ENCODE data around the gene RPL10A. TPM values are rescaled to one million over a fixed set of nuclear protein-coding genes. Genes with fewer than 3 reads are reported as not detected.

The RPL10A gene
- total RNA-seq, 2 experiments from 2014 or later = 1,239 to 1,245 TPM

- H3K4me3 Mint-ChIP-seq = no peak overlapping the region
- no peaks in the 10 kb centered on the region for H3K27me3 Mint-ChIP-seq
- peaks cover 59% of the 10 kb centered on the region for H3K36me3 Mint-ChIP-seq (ENCODE audit: low read depth)
- DNase-seq = no peak
- ChIA-PET POLR2A (interaction anchor here (1.0 to 2.1 kb wide), 9 partner anchors 9 to 129 kb away, joined by 3 to 18 read pairs (median 5); no protein-coding TSS in a partner anchor), CTCF (interaction anchor here (0.7 to 1.8 kb wide), 6 partner anchors 9 to 265 kb away, joined by 3 to 6 read pairs (median 3); partner anchors contain the start of genes ARMC12 and FANCE)
- peak overlapping the region; percentile 68 for H3K27ac Mint-ChIP-seq
- H3K9me3 Mint-ChIP-seq = no peaks in the 10 kb centered on the region
- H3K4me1 Mint-ChIP-seq = peaks cover 41% of the 10 kb centered on the region
Measured at GRCh38 chr6:35471836-35472345, 3.7 kb downstream of the RPL10A start.

- ChIA-PET CTCF (interaction anchor here (1.2 to 1.3 kb wide), 2 partner anchors 180 to 264 kb away, joined by 3 read pairs; partner anchors contain the start of gene ARMC12), POLR2A (interaction anchor here (0.7 to 2.4 kb wide), 5 partner anchors 11 to 170 kb away, joined by 3 to 7 read pairs (median 3); no protein-coding TSS in a partner anchor)
- no peak overlapping the region for H3K27ac Mint-ChIP-seq
- H3K4me1 Mint-ChIP-seq = peaks cover 33% of the 10 kb centered on the region
- no peak for DNase-seq
- H3K4me3 Mint-ChIP-seq = no peak overlapping the region
- no peaks in the 10 kb centered on the region for H3K27me3 Mint-ChIP-seq
- no peaks in the 10 kb centered on the region for H3K9me3 Mint-ChIP-seq
- H3K36me3 Mint-ChIP-seq (ENCODE audit: low read depth) = peaks cover 50% of the 10 kb centered on the region
Measured at GRCh38 chr6:35473075-35473849, 5.1 kb downstream of the RPL10A start.

DNA sequence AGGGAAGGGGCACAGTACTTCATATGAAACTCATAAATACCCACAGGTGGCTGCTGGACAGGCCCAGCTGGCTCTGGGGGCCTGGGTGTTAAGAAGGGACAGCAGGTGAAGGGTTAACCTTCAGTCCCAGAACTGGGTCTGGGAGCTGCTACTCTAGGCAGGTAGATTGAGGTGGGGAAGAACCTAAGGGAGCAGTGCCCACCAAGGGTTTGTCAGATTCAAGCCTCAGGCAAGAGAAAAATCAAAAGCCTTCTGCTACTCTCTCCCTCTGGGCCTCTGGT lies 5.6 kb downstream of the RPL10A start:
- Mint-ChIP-seq H3K4me3 (no peak overlapping the region), H3K27ac (no peak overlapping the region), H3K4me1 (peaks cover 33% of the 10 kb centered on the region), H3K27me3 (no peaks in the 10 kb centered on the region), H3K9me3 (no peaks in the 10 kb centered on the region), H3K36me3 (ENCODE audit: low read depth) (peaks cover 45% of the 10 kb centered on the region)
- DNase-seq = no peak
- POLR2A ChIA-PET = interaction anchor here (0.8 to 2.4 kb wide), 4 partner anchors 11 to 258 kb away, joined by 3 to 7 read pairs (median 4); no protein-coding TSS in a partner anchor
- CTCF ChIA-PET = interaction anchor here (1.2 to 1.3 kb wide), 2 partner anchors 180 to 264 kb away, joined by 3 read pairs; partner anchors contain the start of gene ARMC12

DNA sequence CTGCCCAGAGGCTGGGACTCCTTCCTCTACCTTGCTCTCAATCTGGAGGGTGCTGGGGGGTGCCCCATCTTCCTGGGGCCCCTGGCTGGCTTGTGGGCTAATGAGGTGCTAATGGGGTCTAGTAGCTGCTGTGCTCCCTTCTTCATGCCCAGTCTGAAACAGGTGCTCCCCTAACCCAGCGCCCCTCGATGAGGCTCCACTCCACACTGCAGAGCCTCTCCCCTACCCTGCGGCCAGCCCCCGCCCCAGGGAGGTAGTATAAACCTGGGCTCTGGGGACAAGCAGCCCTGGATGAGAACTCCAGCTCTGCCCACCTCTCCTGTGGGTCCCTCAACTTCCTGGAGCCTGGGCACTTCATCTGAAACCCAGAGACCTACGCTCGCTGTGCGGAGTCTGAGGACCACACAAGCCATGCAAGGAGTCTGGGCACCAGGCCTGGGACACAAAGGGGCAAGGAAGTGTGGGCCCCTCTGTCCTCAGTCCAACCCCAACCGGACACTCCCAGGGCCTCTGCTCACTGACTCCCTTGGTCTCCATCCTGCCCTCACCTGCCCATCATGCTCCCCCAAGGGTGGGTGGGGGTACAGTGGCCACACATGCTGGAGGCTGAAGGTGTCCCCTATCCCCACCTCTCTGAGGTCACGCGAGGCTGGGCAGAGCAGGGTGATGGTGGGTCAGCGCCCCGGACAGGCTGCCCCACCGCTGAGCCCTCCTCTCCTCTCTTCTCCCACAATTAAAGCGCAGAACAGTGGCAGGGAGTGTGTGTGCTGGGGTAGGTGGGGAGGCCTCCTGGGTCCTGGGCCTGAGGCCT lies 6.1 kb downstream of the RPL10A start:
- DNase-seq = no peak
- H3K4me1 Mint-ChIP-seq = peaks cover 33% of the 10 kb centered on the region
- peak overlapping the region; percentile 16 for H3K27ac Mint-ChIP-seq
- H3K36me3 Mint-ChIP-seq (ENCODE audit: low read depth) = peaks cover 40% of the 10 kb centered on the region
- CTCF ChIA-PET = interaction anchor here (1.2 to 1.3 kb wide), 2 partner anchors 181 to 263 kb away, joined by 3 read pairs; partner anchors contain the start of gene ARMC12
- no peaks in the 10 kb centered on the region for H3K9me3 Mint-ChIP-seq
- H3K4me3 Mint-ChIP-seq = no peak overlapping the region
- POLR2A ChIA-PET = interaction anchor here (0.8 to 2.4 kb wide), 5 partner anchors 10 to 258 kb away, joined by 3 to 7 read pairs (median 3); no protein-coding TSS in a partner anchor
- H3K27me3 Mint-ChIP-seq = no peaks in the 10 kb centered on the region

DNA sequence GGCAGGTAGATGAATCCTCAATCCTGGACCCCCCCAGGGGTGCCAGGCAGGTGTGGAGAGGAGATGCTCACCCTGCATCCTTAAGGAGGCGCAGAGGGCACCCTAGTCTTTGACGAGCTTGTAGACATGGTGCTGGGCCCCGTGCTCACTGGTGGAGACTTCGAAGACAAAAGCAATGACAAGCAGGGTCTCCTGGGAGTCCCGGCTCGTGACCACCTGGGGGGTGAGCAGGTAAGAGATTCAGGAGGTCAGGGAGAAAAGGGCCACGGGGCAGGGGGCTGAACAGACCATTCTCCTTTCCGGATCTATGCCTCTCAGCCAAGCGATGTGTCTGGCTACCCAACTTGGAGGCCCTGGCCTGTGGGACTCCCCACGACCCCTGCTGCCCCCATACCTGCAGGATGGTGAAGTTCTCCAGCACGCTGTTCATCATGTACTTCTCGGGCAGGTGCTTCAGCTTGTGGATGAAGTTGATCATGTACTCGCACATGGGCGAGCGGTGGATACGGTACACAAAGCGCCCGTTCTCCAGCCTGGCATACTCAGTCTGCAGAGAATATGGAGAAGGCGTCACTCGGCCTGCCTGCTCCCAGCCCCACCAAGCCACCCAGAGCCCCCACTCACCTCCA lies 6.9 kb downstream of the RPL10A start:
- Mint-ChIP-seq H3K36me3 (ENCODE audit: low read depth) (peaks cover 33% of the 10 kb centered on the region), H3K9me3 (no peaks in the 10 kb centered on the region), H3K27me3 (no peaks in the 10 kb centered on the region), H3K27ac (no peak overlapping the region), H3K4me3 (no peak overlapping the region), H3K4me1 (peaks cover 26% of the 10 kb centered on the region)
- no peak for DNase-seq
- ChIA-PET POLR2A (interaction anchor here (1.1 to 2.4 kb wide), 2 partner anchors 9 to 14 kb away, joined by 3 to 7 read pairs; no protein-coding TSS in a partner anchor), CTCF (no interaction called here)

DNA sequence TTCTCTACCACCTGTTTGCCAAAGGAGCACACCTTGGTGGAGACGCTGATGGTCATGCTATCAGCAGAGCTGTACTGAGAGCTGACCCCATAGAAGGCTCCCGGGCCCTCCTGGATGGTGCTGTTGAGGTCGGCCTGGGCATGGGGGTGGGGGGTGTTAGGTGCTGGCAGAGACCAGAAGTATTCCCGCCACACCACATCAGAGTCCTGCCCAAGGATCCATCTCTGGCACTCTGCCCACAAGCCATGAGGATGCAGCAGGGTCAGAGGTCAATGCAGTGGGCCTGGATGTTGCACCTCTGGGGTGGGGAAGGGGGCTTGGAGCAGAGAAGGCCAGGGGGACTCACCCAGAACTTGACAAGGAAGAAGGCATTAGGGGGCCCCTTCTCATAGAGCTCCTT lies 7.4 kb downstream of the RPL10A start:
- POLR2A ChIA-PET = interaction anchor here (1.1 to 2.4 kb wide), 2 partner anchors 9 to 13 kb away, joined by 3 to 7 read pairs; no protein-coding TSS in a partner anchor
- Mint-ChIP-seq H3K4me3 (no peak overlapping the region), H3K27me3 (no peaks in the 10 kb centered on the region), H3K9me3 (no peaks in the 10 kb centered on the region), H3K36me3 (ENCODE audit: low read depth) (peaks cover 27% of the 10 kb centered on the region), H3K27ac (no peak overlapping the region), H3K4me1 (peaks cover 21% of the 10 kb centered on the region)
- CTCF ChIA-PET = no interaction called here
- DNase-seq = no peak

- DNase-seq = no peak
- Mint-ChIP-seq H3K4me3 (no peak overlapping the region), H3K4me1 (peaks cover 16% of the 10 kb centered on the region), H3K9me3 (no peaks in the 10 kb centered on the region), H3K36me3 (ENCODE audit: low read depth) (peaks cover 23% of the 10 kb centered on the region), H3K27ac (no peak overlapping the region), H3K27me3 (peaks cover 4% of the 10 kb centered on the region)
- POLR2A ChIA-PET = interaction anchor here (1.1 to 2.4 kb wide), 2 partner anchors 9 to 13 kb away, joined by 3 to 7 read pairs; no protein-coding TSS in a partner anchor
- CTCF ChIA-PET = no interaction called here
Measured at GRCh38 chr6:35476004-35476403, 7.8 kb downstream of the RPL10A start.

- Mint-ChIP-seq H3K27ac (no peak overlapping the region), H3K4me3 (no peak overlapping the region), H3K36me3 (ENCODE audit: low read depth) (peaks cover 13% of the 10 kb centered on the region), H3K4me1 (peaks cover 6% of the 10 kb centered on the region), H3K27me3 (peaks cover 9% of the 10 kb centered on the region), H3K9me3 (no peaks in the 10 kb centered on the region)
- CTCF ChIA-PET = no interaction called here
- no peak for DNase-seq
- POLR2A ChIA-PET = interaction anchor here (1.4 kb wide), 1 partner anchor 8 kb away, joined by 3 read pairs; no protein-coding TSS in a partner anchor
Measured at GRCh38 chr6:35477028-35477427, 8.8 kb downstream of the RPL10A start.

GRCh38 chr6:35477551-35478179 lies 9.5 kb downstream of the RPL10A start:
- H3K9me3 Mint-ChIP-seq = no peaks in the 10 kb centered on the region
- H3K27me3 Mint-ChIP-seq = peaks cover 9% of the 10 kb centered on the region
- DNase-seq = no peak
- peaks cover 1% of the 10 kb centered on the region for H3K4me1 Mint-ChIP-seq
- ChIA-PET POLR2A (interaction anchor here (0.8 to 1.4 kb wide), 2 partner anchors 9 to 10 kb away, joined by 3 read pairs; no protein-coding TSS in a partner anchor), CTCF (no interaction called here)
- H3K36me3 Mint-ChIP-seq (ENCODE audit: low read depth) = peaks cover 6% of the 10 kb centered on the region
- no peak overlapping the region for H3K27ac Mint-ChIP-seq
- H3K4me3 Mint-ChIP-seq = no peak overlapping the region

- no peak overlapping the region for H3K27ac Mint-ChIP-seq
- POLR2A ChIA-PET = interaction anchor here (0.8 to 1.4 kb wide), 3 partner anchors 9 to 11 kb away, joined by 3 read pairs; no protein-coding TSS in a partner anchor
- no peak overlapping the region for H3K4me3 Mint-ChIP-seq
- no peaks in the 10 kb centered on the region for H3K9me3 Mint-ChIP-seq
- H3K27me3 Mint-ChIP-seq = peaks cover 9% of the 10 kb centered on the region
- peaks cover under 1% of the 10 kb centered on the region for H3K36me3 Mint-ChIP-seq (ENCODE audit: low read depth)
- CTCF ChIA-PET = interaction anchor here (0.7 kb wide), 1 partner anchor 175 kb away, joined by 3 read pairs; no protein-coding TSS in a partner anchor
- peaks cover 1% of the 10 kb centered on the region for H3K4me1 Mint-ChIP-seq
- DNase-seq = no peak
Measured at GRCh38 chr6:35478259-35478658, 10.1 kb downstream of the RPL10A start.

GRCh38 chr6:35480176-35480575 lies 12.0 kb downstream of the RPL10A start:
- H3K4me3 Mint-ChIP-seq = no peak overlapping the region

More at GRCh38 chr6:35480176-35480575, 12.0 kb downstream of the RPL10A start:
- H3K27ac Mint-ChIP-seq = no peak overlapping the region
- H3K27me3 Mint-ChIP-seq = peaks cover 9% of the 10 kb centered on the region
- no peaks in the 10 kb centered on the region for H3K9me3 Mint-ChIP-seq
- peaks cover 1% of the 10 kb centered on the region for H3K4me1 Mint-ChIP-seq
- POLR2A ChIA-PET = interaction anchor here (2.9 kb wide), 1 partner anchor 9 kb away, joined by 18 read pairs; no protein-coding TSS in a partner anchor
- no peaks in the 10 kb centered on the region for H3K36me3 Mint-ChIP-seq (ENCODE audit: low read depth)
- CTCF ChIA-PET = interaction anchor here (0.9 to 1.0 kb wide), 3 partner anchors 43 to 256 kb away, joined by 3 to 4 read pairs (median 3); partner anchors contain the start of gene ARMC12
- no peak for DNase-seq

Measured in activated CD4-positive, alpha-beta memory T cell treated with anti-CD3 and anti-CD28 coated beads, Interleukin-2, amount 10 ng/mL, durations not matched to agents 7 days and 5 days (primary cell).